ENCODE data around the gene NCKAP5L.
A peak's percentile ranks its signal among the peaks of the same experiment; 100 is the strongest.

The NCKAP5L gene

DNA sequence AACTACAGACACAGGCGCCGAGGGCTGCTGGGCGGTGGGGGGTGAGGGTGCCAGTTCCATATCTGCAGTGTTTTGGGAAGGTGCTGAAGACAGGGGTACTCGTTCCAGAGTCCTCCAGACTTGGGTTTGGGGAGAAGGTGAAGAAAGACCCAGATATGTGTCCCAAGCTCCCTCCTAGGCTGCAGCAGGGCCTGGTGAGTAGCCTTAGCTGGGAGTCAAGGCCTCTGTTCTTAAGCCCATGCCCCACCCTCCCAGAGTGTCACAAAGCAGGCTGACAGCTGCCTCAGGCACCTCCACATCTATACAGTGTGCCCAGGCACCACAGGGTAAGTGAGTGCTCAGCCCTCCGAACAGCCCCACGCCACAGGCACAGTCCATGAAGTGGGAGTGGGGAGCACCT, 4.3 kb downstream of the NCKAP5L start:
- no peak for DNase-seq

DNA sequence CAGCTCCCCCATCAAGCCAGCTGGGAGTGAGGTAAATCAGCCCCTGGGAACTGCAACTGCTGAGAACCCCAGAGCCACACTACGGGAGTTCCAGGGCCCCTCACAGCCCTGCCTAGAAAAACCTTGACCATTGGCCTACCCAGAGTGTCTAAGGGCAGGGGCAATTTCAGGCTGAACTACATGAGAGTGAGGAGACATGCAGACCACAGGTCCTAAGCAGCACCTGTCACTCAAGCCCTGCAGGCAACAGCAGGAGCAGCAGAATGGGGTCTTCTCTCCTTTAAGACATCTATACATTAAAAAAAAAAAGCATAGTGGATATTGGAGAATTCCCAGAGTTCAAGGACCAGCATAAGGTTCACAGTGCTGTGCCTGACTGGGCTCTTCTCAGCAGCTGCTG, 4.9 kb downstream of the NCKAP5L start:
- DNase-seq: peak; percentile 43

DNA sequence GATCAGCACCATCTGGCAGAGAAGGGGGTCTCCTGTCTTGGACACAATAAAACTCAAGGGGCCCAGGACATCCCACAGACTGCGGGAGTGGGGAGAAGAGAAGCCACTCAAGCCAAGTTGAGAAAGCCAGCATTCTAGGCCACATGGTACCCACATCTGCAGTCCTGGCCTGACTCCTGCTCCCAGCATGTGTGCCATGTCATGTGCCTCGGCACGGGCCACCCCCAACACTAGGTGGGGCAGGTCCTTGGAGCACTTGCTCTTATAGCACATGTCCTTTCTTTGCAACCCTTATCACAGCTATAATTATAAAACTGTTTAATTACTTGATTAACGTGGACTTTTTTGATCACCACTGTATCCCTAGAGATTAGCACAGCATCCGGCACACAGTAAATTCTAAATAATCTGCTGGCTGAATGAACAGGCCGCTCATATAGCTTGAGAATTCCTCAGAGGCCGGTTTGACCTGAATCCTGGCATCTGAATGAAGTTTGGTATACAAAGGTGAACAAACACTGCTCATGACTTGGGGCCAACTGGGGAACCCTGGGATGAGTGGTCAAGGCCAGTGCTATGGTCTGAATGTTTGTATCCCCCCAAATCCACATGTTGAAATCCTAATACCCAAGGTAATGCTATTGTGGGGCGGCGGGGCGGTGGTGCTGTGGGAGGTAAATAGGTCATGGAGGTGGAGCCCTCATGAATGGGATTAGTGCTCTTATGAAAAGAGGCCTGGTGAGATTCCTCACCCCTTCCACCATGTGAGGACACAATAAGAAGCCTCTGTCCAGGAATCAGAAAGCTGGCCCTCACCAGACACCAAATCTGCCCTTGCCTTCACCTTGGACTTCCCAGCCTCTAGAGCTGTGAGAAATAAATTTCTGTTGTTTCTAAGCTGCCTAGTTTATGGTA, 6.6 kb downstream of the NCKAP5L start:
- DNase-seq: peak; percentile 45

DNA sequence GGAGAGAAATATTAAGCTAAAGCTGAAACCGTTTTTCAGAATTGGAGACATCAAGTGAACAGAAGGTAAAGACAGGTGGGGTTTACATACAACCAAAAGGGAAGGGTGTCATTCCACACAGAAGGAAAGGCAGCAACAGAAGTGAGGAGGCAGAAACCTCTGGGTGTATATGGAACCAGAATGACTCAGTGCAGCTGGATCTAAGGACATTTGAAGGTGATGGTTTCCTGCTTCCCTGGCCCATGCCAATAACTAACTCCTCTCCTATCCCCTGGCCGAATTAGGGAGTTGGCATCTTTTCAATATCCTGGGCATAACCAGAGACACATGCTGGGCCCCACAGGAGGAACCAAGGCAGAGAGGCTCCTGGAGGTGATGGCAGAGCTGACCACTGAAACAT, 8.4 kb downstream of the NCKAP5L start:
- peak; percentile 37 for DNase-seq

DNA sequence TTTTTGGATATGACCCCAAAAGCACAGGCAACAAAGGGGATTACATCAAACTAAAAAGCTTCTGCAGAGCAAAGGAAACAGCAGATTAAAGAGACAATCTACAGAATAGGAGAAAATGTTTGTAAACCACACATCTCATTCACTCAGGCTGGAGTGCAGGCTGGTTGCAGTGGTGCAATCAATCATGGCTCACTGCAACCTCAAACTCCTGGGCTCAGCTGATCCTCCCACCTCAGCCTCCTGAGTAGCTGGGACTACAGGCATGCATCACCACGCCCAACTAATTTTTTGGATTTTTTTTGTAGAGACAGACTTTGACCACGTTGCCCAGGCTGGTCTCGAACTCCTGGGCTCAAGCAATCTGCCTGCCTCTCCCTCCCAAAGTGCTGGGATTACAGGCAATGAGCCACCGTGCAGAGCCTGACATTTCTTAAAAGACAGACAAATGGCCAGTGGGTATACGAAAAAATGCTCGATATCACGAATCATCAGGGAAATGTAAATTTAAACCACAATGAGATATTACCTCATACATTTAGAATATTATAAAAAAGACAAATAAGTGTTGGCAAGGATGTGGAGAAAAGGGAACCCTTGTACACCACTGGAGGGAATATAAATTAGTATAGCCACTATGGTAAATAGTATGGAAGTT, 9.8 kb downstream of the NCKAP5L start:
- DNase-seq: peak; percentile 47

DNA sequence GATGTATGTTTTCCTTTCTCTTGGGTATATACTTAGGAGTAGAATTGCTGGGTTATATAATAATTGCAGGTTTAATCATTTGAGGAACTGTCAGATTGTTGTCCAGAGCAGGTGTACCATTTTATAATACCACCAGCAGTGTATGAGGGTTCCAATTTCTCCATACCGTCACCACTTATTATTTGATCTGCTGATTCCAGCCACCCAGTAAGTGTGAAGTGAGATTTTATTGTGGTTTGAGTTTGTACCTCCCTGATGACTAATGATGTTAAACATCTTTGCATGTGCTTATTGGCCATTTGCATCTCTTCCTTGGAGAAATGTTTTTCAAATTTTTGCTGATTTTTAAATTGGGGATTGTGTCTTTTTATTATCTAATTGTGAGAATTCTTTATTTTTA, 15.1 kb downstream of the NCKAP5L start:
- no peak for DNase-seq

DNA sequence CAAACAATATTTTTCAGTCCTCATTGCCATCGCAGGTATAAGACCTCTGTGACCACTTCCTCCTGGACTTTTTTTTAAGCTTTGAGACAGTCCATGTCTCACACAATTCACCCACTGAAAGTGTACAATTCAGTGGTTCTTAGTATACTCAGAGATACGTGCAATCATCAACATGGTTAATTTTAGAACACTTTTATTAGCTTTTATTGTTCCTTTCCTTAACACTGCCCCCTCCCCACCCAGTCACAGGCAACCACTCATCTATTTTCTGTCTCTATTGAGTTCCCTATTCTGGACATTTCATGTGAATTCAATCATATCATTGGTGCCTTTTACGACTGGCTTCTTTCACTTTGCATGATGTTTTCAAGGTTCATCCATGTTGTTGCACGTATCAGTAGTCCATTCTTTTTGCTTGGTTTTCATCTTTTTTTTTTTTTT, 16.2 kb downstream of the NCKAP5L start:
- DNase-seq: no peak

DNA sequence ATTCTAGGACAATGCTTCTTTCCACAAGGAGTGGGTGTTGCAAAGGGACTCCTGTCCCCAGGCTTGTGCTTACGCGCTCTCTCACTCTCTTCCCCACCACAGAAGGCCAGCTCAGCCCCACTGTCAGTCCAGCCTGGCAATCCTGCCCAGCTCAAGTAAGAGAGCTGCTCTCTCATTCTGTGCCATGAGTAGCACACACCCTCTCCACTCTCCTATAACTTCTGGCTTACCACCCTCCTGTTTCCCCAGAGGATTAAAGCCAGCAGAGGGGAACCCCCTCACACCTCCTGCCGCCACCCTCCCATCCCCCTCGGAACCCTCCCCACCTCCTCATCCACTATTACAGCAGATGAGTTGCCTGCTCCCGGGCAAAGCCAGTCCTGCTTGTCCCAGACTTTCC, 17.1 kb downstream of the NCKAP5L start:
- DNase-seq: peak; percentile 61

DNA sequence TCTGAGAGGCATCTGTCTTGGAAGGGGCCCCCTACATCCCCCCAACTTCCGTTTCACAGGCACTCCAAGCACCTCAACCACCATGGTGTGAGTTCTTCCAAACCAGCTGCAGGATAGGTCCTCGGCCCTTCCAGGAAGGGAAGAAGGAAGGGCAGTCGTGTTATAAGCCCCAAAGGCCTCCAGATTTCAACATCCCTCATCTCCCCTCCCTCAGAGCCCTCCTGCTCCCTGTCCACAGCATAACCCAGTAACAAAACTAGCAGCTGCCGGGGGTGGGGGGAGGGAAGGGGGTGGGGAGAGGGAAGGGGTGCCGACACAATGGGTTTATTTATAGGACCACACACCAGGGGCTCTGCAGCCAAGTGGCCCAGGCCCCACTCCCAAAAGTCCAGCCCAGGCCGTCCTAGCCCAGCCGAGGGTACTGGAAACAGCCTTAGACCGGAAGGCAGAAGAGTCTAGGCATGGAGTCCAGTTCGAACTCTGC, 18.3 kb downstream of the NCKAP5L start:
- DNase-seq: peak; percentile 75

DNA sequence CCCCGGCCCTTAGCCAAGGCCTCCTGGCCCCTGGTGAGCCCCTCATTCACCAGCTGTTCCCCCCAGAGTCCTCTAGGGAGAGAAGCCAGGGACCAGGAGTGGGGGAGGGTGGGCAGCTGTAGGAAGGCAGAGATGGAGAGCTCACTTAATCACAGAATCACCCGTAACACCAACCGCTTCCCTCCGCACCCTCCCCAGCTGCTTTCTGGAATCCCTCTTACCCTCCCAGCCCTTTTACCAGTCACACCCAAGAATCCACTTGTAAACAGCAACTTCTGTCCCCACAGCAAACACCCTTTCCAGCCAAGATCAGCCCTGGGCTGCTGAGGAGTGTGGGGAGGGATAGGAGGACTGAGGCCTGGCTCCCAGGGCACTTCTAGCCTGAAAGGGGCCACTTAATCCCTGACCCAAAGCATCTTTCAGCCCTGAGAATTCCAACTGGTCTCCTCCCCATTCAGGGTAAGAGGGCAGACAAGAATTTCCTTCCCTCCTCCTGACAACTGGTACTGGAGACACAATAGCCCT, 18.8 kb downstream of the NCKAP5L start:
- DNase-seq: peak; percentile 85

DNA sequence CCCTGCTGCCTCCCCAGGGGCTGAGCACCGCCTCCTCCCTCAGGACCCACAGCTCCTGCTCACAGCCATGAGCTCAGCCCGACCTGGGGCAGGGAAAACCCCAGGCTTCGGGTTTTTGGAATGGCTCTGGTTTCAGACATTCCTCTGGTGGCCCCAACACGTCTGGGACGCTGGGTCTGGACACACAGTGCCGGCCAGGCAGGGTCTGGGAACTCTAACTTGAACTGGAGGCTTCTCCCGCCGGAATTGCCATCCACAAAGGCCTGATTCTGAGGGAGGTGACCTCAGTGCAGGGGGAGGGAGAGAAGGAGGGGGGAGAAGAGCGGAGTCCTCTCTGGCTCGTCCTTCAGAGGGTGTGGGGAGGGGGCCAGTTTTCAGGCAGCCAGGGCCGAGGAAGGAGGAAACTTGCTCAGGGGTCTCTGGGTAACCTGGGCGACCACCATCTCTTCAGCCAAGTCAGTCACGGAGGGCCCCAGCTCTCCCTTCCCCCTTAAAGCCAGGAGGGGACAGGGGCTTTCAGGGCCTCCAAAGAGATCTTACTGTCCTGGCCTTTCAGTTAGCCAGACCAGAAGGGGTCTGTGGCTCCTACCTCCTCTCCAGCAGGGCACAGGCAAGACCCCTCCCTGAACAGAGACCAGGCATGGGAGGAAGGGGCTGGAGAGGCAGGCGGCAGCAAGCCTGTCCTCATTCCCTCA, 19.4 kb downstream of the NCKAP5L start:
- DNase-seq: peak; percentile 99

DNA sequence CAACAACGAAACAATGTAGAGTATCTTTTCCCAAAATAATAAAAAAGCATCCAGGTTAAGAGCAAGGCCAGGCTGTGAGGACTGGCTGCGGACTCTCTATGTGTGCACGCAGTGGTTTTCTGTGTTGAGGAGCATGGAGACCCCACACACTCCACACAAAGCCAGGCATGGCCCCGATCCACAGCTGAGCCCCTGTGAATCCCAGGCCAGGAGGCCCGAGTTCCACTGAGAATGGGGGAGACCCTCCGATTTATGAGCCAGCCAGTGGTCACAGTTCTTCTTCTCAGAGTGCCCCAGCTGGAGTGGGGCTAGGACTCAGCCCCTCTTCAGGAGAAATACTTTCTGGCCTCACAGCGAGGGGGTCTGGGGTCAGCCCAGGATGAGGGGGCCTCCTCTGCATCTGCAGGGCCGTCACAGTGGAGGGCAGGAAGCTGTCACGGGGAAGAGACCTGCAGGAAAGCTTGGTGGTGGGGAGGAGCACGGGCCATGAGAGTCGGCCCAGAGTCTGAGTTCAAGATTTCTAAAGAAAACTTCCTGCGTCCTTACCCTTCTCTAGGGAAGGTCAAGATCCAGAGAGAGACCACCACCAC, 20.1 kb downstream of the NCKAP5L start:
- no peak for DNase-seq

DNA sequence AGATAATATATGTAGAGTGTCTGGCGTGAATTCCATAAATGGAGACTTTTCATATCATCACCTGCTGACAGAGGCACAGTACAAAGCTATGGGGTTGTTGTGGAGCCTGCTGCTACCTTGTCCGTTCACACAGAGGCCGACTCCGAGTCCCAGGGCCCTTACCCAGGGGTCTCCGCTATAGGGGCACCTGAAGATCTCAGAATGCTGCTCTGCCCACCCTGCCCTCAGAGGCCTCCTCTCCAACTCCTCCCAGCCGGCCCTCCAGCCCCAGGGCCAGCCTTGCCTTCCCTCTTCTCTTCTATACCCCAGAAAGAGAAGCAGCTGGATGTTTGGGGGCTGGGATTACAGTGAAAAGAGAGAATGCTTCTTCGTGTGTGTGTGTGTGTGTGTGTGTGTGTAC, 21.3 kb downstream of the NCKAP5L start:
- no peak for DNase-seq

DNA sequence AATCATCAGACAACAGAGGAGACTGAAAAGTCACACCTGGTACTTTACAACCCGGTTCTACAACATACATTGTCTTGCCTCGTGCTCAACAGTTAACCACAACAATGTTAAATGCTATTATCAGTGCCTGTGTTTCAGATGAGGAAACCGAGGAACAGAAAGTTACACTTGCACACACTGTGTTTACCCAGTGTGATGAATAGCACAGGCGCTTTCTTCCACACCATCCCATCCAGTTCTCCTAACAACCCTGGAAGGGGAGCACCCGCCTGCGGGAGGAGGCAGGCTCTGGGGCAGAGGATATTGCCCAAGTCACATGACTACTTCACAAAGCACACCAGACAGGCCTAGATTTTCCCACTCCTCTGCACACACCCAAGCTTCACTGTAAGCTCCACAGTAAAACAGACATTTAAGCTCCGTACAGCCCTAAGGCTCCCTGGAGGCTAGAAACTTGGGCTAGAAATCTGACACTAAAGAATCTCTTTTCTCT, 21.8 kb downstream of the NCKAP5L start:
- no peak for DNase-seq

DNA sequence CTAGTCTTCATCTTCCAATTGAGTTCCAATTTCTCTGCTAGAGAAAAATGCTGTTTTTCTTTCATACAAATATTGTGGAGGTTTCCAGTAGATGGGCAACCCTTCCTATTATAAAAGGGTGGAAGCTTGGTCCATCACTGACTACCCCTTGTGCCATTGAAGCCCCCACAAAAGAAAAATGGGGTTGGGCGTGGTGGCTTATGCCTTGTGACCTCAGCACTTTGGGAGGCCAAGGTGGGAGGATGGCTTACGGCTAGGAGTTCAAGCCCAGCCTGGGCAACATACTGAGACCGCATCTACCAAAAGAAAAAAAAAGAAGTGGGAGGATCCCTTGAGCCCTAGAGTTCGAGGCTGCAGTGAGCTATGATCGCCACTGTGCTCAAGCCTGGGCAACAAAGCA, 22.8 kb downstream of the NCKAP5L start:
- DNase-seq: no peak

DNA sequence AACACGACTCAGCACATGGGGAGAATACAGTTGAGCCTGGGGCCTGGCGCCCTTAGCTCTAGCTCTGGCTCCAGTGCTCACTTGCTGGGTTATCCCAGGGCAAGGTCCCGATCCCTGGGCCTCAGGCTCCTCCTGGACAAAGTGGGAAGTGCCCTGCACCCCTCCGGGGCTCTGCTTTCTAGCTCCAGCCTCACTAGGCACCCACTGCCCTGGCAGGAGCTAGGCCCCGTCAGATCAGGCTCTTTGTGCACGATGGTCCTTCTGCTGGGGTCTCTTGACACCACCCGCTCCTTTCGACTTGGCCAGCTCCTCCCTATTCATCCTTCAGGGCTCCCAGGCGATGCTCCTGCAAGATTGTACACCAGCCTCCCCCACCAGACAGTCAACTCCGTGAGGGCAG, 23.4 kb downstream of the NCKAP5L start:
- DNase-seq: no peak

DNA sequence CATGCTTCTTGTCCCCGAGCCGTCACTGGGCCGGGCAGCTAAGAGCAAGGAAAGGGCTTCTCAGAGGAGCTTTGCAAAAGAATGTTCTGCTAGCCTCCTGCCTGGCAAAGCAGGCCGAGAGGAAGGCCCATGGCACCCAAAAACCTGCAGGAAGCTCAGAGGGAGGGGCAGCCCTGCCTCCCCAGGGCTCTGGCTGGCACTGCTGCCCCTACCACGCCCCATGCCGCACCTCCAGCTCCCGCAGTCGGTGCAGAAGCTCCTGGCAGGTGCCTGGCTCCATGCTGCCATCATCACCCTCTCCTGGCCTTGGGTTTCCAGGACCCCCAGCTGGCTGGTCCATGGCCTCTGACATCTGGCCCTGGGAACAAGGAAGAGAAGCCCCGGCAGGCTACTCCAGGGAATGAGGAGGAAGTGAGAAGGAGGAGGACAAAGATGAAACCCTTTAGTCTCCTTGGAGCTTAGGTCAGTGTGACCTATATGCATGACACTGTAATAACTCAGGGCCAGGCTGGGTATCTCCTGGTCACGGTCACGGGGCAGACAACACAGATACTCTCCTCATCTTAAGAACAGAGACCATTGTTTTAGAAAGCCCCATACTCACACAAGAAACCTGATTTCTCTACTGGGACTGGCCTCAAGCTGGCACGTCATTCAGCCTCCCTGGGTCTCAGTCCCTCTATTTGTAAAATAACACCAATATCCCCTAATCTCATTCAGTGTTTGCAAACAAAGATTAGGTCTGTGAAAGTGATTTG, 24.3 kb downstream of the NCKAP5L start:
- DNase-seq: no peak

DNA sequence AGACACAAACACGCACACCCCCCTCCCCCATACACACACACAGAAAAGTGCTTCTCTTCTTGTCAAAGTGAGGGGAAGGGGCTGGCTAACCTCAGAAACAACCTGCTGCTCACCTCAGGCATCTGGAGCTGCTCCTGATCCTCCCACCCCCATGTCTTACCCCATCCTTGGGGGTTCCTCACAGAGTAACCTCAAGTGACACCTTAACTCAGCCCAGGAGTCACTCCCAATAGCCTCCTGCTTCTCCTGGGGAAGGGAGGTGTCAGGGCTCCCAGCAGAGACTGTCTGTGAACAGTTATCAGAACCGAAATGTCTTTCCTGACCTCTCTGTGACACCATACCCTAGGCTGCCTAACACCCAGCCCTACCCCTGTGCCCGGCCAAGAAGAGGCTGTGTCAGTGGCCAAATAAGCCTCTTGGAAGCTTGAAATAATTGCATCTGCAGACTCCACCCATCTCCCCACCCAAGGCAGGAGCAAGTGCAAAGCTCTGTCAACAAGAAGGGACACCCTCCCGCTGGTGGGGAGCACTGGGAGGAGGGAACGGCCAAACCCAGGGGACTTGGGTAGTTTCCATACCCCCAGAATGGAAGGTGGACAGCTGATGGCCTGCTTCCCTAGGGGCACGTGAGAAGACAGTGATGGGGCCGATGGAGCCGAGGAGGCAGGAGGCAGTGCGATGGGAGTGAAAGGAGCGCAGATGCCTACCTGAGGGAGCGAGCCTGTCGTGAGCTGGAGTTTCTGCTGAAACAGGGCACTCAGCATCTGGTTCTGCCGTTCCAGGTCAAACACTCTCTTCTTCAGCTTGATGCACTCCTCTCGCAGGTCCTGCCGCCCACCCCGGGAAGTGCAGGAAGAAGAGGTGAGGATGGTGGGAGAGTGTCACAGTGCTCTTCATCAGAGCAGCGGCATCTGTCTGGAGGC, 26.8 kb downstream of the NCKAP5L start:
- no peak for DNase-seq

DNA sequence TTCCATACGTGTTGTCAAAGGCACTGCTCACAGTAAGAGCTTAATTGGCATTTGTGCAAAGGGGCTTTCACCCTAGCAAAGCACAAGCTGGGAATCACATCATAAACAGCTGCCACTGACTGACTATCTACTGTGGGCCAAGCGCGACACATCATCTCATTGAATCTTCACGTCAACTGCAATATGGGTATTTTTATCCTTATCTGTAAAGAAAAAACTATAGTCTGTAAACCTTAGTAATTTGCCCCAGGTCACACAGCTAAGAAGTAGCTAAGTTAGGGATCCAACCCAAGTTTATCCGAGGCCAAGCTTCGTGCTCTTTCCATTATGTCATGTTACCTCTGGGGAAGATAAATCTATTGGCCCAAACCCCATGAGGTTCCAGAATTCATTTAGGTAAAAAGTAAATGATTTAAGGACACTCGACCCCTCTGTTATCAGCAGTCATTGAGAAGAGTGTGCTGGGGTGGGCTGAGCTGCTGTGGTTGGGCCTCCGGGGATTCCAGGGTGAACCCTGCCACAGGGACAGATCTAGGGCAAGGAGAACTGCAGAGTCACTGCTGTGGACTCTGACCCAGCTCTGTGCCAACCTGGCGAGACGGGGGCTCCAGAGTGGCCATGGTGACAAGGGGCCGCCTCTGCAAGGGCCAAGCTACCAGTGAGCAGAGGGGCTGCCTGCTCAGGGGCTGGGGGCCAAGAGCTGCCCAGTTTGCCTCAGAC, 27.6 kb downstream of the NCKAP5L start:
- no peak for DNase-seq

DNA sequence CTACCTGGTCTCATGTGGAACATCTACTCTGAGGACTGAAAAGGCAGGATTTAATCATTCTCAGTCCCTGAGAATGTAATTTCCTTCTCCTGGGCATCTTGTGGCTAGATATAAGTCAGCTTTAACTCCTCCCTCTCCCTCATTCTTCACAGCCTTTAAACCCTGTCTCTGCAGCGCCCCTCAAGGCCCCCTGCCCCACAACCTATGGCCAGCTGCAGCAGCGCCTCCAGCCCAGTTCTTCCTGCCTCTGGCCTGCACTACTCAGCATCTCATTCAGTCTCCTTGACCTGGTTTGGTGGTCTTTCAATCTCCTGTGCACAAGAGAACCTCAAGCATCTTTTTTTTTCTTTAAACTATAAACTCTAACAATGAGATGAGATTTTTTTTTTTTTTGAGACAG, 29.3 kb downstream of the NCKAP5L start:
- DNase-seq: no peak
